HG02840 (cell line): Measurements from ENCODE around the gene TSPAN33.
A peak's percentile ranks its signal among the peaks of the same experiment; 100 is the strongest.

Experiments used
- ATAC-seq: cut with Tn5 transposase; IDR thresholded peaks from one replicate; pipeline ENCODE4 v1.9.1; 2021; ENCODE audit warnings: mild to moderate bottlenecking, moderate library complexity, moderate number of reproducible peaks; ENCODE audit not compliant: unreplicated experiment, low FRiP score

Gene TSPAN33

DNA sequence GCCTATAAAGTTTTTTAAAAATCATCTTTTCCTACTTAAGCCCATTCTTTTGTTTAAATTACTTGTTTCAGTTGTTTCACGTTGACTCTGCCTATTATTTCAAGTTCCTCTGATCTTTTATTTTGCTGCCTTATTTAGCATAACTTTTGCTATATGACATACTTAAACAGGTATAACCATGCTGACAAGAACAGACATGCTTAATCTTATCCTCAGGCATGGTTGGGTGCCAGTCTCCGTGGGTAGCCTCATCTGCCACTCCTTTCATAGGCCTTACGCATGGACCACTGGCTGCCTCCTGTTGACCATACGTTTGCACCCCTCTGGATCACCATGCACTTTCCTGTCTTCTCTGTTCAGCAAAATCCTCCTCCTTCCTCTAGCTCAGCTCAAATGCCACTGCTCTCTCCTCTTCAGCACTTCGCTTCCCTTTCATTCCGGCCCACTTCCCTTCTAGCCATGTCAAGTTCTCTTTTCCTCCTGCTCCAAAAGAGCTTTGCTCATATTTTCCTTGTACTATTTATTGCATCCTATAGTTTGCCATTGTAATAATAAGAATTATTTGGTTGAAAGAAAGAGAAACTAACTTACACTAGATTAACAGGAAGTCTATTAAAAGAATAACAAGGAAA is 10.0 kb upstream of the TSPAN33 start:
- no peak for ATAC-seq

DNA sequence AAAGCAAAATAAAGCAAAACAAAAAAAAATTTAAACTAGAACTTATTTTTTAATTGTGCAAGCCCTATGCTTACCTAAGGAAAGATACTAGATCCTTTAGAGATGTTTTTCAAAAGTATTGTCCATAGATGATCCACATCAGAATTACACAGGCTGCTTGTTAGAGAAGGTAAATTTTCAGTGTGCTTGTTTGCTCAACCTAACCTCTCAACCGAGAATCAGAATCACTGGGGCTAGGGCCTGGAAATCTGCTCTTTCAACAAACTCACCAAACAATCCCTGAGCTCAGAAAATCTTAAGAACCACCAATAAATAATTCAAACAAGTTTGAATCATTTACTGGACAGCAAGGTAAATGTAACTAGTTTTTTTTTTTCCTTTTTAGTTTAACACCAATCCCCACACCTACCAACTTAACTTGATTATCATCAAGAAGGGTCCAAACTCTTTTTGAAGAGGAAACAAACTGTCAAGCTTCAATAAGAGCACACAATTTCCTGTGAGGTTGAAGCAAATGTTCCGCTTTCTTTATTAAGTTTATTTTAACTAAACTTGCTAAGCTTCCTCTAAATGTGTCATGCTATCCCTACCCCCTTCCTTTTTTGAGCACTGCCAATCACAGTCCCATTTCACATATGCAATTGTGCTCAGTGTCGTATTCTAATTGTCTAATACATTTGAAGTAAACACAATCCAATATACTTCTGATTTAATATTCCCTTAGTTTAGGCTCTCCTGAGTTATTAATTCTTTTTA is 7.4 kb upstream of the TSPAN33 start:
- ATAC-seq, result no peak

DNA sequence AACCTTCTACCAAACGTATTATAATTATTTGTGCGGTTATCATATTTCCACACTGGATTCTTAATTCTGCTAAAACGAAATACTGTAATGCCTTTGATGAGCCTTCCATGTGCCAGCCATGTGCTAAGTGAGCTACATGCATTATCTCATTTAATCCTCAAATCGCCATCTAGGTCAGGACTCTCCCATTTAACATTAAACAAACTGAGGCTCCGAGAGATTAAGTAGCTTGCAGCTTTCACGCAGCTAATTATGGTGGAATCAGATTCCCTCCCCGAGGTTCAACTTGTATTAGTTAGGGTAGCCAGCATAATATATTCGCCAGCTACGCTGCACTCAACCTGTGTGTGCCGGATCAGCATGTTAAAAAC is 798 bp upstream of the TSPAN33 start:
- no peak for ATAC-seq

DNA sequence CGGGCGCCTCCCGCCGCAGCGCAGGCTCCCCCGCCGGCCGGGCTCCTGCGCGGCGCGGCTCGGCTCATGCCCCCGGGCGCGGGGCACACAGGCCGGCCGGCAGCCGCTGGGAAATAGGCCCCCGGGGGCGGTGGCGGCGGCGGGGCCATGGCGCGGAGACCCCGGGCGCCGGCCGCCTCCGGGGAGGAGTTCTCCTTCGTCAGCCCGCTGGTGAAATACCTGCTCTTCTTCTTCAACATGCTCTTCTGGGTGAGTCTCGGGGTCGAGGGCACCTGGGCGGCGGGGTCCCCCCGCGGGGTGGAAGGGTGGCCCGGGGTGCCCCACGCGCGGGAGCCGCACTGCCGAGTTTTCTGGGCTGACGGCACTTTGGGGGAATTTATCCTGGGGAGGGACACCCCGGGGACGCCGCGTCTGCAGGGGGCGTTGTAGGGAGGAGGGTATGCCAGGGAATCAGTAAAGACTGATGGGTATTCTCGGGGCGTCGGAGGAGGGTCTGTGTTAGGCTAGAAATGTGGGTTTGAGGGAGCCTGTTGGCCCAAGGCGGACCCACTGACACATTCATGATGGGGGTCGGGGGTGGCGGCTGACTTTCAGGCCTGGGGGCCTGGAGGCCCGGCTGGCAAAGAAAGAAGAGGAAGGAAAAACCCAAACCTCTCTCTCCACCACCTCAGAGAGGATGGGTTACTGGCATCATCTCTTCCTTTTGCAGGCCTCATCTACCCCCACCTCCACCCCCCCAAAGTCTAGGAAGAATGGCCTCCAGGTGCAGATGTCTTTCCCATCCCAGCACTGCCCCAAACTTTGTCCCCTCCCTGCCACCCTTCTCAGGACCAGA is 544 bp downstream of the TSPAN33 start:
- ATAC-seq, result no peak

DNA sequence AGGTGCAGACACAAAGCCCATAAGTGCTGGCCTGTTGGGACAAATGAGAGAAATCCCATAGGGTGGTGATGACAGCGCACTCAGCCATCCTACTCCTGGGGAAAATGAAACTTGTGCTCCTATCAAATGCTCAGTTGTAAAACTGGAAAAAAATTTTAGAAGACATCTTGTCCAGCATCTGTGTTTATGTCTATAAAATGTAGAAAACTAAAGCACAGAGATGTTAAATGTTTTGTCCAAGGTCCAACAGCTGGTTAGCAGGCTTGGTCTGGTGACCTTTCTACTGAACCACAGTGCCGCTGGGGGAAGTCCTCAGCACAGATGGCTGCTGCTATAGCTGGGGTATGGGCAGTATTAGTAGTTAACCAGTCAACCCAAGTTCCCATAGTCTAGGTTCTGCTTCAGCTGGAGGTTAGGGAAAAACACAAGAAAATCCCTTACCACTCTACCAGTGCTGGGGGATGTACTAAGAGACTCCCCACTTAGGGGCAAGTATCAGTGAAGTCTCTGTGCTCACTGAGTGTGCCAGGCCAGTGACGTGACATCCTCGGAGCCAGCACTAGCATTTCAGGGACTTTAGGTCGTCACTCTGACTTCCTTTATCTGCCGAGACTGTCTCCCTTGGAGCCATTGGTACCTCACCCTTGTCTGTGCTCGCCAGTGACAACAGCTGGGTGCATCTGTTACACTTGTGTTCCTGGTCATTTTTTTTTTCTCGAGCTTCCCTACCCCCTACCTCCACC is 1.9 kb downstream of the TSPAN33 start:
- ATAC-seq, result peak; percentile 59

DNA sequence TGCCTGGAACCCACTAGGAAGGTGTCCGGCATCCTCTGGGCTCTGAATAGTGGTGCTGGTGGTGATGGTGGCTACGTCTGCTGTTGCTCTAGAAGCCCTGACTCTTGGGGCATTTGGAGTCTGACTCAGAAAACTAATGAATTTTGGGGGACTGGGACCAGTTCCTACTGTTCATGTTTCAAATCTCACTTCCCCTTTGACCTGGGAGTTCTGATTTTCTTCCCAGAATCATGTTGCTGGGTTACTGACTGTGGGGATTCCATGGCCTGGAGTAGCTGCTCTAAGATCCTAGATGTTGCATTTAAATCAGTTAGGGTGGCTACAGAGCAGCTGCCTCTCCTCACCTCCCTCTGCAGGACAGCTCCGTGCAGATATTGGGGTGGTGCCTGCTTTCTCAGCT is 3.2 kb downstream of the TSPAN33 start:
- ATAC-seq, result no peak

DNA sequence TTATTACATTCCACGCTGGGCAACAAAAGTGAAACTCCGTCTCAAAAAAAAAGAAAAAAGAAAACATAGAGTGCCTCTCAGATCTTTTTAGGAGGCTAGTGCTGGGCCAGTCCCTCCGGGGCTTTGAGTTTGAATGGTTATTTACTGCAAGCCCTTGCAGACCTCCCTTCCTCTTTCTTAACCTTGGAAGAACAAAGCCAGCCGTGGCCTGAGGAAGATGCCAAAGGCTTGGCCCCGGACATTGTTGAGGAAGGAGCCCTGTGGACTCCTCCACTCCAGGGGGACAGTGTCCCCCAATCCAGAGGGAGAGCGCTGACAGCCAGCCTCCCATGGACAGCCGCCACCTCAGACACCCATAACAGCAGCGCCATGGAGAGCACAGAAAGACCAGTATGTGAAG is 5.0 kb downstream of the TSPAN33 start:
- no peak for ATAC-seq

DNA sequence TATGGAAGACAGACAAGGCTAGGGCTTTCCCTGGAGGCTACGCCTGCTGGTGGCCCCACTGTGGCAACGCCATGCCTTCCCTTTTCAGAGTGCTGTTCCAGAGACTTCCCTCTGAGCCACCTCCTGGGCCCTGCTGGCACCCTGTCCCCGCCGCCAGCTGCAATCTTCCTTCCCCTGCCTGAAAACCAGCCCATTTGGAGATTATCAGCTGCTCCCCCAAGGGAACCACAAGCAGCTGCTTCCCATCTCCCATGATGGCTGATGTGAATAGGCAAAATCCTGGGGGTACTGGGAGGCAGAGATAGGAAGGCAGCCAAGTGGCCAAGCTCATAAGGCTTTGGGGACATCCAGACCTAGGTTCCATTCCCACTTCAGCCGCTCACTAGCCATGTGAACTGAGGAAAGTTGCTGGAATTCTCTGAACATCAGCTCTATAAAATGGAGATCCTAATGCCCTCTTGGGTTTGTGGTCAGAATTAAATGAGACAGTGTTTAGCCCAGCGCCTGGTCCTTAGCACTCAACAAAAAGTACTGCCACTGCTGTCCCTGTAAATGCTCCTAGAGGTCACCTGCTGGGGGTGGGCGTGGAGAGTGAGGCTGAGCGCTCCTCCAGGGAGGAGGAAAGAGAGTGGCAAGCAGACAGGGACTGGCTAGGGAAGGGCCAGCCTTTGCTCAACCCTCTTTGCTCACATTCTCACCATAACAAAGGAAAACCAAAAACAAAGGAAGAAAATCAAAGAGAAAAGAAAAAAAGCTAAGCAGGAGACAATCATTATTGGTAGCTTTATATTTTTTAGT is 5.9 kb downstream of the TSPAN33 start:
- no peak for ATAC-seq

DNA sequence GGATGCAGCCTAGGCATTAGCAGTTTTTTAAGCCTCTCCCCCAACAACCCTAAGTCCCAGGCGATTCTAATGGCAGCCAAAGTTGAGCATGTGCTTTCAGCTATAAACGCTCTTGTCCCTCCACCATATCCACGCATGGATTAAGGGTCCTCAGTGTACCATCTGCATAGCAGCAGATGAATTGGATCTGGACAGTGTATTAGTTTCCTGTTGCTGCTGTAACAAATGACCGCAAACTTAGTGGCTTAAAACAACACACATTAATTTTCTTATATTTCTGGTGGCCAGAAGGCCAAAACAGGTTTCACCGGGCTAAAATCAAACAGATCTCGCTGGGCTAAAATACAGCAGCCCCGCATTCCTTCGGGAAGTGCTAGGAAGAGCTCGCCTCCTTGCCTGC is 13.1 kb downstream of the TSPAN33 start:
- no peak for ATAC-seq

DNA sequence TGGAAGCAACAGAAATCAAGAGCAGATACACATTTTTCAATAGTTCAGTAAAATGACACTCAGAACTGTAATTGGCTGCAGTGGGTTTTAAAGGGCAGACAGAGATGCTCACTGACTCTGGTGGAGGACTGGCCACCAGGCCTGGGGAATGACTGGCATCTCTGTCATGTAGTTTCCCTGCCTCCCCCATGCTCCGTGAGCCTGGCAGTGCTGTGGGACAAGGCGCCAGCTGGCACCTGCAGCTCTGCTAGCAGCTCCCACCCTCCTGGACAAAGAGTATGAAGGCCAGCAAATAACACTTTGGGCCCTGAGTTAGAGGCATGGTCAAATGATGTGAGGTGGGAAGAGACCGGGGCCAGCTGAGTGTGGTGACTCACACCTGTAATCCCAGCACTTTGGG is 15.0 kb downstream of the TSPAN33 start:
- ATAC-seq, result no peak

DNA sequence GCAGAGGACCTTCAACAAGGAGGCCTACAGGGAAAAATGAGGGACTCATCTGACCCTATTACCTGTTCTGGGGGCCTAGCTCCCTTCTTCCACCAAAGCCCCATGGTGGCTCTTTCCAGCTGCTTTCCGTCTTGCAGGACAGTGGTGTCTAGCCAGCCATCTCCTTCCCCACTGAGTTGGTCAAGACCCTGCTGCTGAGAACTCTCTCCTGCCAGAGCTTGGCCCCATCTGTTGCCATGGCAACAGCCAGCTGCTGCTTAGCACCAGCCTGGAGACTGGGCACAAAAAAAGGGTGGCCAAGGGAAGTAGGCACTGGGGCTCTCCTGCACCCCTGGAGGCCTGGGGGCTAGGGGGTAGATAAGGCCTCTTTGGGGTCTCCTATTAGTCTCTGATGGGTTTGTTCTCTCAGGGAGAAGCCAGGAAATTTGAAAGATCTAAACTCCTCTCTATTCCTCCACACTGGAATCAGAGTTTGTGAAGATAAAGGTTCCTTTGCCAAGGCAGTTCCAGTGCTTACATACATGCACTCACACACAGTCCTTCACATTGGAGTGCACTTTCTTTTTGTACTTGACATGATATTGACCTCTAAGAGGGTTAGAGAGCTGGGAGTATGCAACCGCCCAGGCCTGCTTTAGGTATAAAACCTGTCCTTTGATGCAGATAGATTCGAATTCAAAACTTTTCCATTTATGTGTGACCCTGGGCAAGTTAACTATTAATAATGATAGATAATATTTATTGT is 15.8 kb downstream of the TSPAN33 start:
- no peak for ATAC-seq

DNA sequence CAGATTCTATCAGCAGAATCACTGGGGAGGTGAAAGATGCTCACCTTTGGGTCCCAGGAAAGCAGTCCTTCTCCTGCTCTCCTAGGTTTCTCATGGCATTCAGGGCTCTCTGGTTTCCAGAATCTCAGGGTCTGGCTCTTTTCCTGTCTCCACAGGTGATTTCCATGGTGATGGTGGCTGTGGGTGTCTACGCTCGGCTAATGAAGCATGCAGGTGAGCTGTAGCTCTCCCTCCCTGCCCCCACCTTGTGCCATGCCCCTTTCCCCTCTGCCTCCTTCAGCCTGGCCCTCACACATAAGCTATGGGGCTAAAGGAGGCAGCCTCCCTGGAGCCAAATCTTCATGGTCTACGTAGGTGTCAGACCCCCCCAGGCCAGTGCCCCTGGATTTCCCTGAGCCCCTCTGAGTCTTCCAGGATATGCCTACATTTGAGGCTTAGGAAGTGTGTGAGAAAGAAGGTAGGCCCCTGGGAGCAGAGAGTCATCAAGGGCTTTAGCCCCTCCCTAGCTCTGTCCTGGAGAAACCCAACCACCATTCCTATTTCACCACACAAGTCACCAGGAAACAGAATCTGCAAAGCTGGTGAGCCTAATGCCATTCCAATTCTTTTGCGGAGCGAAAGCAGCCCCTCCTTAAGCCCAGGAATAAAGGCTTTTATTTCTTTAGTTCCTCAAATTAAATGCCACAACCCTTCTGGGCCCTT is 17.2 kb downstream of the TSPAN33 start:
- no peak for ATAC-seq

DNA sequence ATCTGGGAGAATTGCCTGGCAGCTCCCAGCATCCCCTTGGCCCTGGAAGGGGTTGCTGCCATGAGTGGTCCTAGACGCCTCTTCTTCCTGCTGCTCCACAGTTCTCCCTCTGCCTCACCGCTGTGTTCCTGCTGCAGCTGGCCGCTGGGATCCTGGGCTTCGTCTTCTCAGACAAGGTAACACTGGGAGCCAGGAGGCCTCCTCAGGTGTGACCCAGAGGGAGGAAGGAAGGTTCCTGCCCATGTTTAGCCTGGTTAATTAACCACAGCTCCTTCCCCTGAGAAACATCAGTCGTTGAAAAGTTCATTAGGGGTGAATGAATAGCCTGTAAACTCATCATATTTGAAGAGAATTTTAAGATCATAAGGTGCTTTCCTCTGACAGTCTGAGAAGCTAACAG is 18.2 kb downstream of the TSPAN33 start:
- no peak for ATAC-seq

DNA sequence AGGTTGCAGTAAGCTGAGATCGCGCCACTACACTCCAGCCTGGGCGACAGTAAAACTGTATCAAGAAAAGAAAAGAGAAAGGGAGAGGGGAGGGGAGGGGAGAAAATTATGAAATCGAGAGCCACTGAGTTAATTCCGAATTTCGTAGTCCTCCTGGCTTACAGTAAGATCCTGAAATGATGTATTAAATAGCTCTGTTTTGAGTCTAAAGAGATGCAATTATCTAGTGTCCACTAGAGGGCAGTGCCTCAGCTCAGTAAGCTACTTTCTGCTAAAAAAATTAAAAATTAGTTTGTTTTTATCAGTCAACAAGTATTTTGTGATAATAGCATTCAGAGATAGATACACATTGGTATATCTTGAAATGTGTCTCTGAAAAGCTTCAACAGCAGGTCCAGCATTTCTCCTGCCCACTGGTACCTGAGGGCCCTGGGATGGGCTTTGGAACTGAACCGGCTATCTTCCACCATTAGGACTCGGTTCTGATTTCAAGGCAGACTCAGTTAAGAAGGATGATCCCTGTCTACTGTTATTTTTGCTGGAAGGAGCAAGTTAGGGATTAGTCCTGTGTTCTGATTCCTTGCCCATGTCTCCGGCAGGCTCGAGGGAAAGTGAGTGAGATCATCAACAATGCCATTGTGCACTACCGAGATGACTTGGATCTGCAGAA is 19.5 kb downstream of the TSPAN33 start:
- ATAC-seq, result no peak

DNA sequence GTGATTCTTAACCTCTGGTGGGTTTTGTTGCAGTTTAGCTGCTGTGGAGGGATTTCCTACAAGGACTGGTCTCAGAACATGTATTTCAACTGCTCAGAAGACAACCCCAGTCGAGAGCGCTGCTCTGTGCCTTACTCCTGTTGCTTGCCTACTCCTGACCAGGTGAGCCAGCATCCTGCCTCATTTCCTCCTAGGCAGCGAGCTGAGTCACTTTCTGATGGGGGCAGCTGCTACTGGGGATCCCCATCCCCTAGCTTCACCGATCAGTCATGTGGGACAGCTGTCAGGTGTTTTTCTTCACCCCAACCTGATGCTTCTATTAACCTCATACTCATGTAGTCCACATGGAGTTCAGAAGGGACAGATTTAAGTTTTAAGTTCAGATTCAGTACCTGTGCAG is 22.2 kb downstream of the TSPAN33 start:
- ATAC-seq, result peak; percentile 55

DNA sequence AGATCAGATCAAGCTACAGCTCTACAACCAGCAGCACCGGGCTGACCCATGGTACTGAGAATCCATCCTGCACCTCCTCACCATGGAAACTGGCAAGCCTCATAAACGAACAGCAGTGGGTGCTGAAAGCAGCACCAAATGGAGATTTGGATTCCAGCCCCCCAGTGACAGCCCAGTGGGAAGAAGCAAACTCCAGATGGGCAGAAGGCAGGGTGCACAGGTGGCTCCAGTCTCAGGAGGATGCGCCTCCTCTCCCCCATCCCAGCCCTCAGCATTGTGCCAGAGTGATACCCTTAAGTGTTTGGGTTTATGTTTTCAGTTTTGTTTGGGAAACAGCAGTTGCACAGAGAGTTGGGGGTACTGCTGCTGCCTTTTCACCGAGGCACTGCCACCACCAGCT is 23.3 kb downstream of the TSPAN33 start:
- no peak for ATAC-seq

DNA sequence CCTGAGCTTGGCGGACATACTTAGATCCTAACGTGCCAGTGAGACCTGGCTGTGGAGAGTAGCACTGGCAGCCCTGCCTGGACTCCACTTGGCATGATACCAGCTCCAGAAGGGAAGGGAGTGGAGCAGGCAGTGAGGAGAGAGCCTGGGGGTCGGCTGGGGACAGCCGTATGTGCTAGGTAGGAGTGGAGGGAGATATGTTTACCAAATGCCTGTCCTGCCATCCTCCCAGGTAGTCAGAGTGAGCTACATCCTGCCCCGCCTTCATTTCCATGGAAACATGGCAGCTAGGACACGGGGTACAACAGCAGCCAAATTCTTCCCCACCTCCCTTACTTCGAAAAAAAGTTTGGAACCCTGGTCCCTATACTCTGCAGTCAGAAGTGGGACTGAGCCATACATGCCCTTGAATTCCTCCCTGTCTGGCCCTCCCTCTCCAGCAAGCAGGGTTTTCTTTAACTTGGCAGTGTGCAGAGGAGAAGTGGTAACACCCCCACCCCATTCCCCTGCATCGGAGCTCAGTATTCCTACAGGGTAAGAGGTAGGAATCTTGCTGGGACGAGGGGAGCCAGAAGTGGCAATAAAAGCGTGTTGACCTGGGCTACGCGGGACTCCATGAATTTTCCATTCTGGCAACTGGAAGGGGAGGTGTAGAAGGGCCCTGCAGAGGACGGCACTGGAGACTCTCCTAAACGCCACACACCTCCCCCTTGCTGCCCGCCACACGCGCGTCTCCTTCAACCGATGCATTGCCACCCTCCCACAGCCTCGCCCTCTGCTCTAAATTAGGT is 23.9 kb downstream of the TSPAN33 start:
- no peak for ATAC-seq
